Epithelial cell of proximal tubule (primary cell): ENCODE measurements around the gene ALDOB. TPM values are rescaled to one million over a fixed set of nuclear protein-coding genes. Genes with fewer than 3 reads are reported as not detected.

Experiments used
- DNase-seq: peaks from one replicate; pipeline ENCODE4 v3.0.0-alpha.2; 2011; ENCODE audit warnings: low read depth
- H3K4me3 ChIP-seq: 2 replicates; pipeline ENCODE4 v1.5.1; 2011; ENCODE audit warnings: low read depth, mild to moderate bottlenecking, low read length
- CTCF ChIP-seq: conservative IDR thresholded peaks from 2 replicates; pipeline ENCODE4 v1.5.1; 2012; ENCODE audit warnings: low read depth, mild to moderate bottlenecking, low read length
- total RNA-seq: library from RNA; depleted of rRNA; stranded (reverse); fragments of >200 nt; gene quantifications from 2 replicates; pipeline ENCODE4 v1.2.3, GENCODE V29; 2015

Gene ALDOB
- total RNA-seq, 1 donor from 2014 or later, result not detected

DNA sequence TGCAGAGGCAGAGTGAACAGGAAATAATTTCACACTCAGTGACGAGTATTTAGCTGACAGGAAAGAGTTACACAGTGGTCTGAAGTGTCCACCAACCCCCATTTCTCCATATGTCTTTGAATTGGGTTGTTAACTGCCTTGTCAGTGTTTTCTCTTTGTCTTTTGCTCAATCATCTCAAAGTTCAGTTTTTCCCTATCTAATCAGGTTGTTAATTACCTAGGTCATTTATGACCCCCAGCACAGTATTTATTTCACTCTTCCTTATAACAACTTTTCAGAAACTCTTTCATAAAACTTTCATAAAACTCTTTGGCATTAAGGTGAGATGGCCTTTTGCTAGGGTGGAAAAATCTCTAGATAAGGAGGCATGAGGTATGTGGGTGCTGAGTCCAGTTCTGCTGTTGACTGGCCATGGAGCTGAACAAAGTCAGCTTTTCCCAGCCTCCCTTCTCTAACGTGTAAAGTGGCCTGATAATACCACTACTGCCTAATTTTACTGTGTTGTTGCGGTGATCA is 5.2 kb upstream of the ALDOB start:
- no peak for DNase-seq
- TF ChIP-seq CTCF, result no peak
- H3K4me3 ChIP-seq, result no peak overlapping the region

- no peak overlapping the region for H3K4me3 ChIP-seq
- TF ChIP-seq CTCF, result no peak
- DNase-seq, result no peak
These were observed 2.9 kb upstream of the ALDOB start for GRCh38 chr9:101438523-101438922.

- TF ChIP-seq CTCF, result no peak
These were observed 2.2 kb upstream of the ALDOB start for GRCh38 chr9:101437806-101438232.

GRCh38 chr9:101434998-101435397 is 576 bp downstream of the ALDOB start:
- no peak overlapping the region for H3K4me3 ChIP-seq
- TF ChIP-seq CTCF, result no peak
- DNase-seq, result no peak

More at GRCh38 chr9:101437806-101438232, 2.2 kb upstream of the ALDOB start:
- DNase-seq, result no peak
- no peak overlapping the region for H3K4me3 ChIP-seq

DNA sequence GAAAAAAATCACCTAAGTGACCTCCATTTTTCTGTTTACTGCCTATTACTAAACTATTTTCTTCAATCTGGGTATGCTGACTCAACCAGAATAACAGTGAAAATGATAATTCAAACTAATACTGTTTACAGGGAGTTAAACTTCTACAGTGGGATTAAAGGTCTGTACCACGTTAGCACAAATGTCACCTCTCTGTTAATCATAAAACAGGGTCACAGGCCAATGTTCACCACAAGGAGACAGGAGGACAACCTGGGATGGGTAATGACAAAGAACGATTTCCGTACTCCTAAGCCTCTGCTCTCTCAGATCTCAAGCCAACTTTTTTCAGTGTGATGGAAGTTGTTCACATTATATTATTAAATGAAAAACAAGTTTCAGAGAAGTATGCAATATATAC is 2.3 kb downstream of the ALDOB start:
- no peak for DNase-seq
- no peak for TF ChIP-seq CTCF
- H3K4me3 ChIP-seq, result no peak overlapping the region

- no peak for TF ChIP-seq CTCF
- no peak for DNase-seq
- H3K4me3 ChIP-seq, result no peak overlapping the region
These were observed 2.8 kb downstream of the ALDOB start for GRCh38 chr9:101432740-101433139.

DNA sequence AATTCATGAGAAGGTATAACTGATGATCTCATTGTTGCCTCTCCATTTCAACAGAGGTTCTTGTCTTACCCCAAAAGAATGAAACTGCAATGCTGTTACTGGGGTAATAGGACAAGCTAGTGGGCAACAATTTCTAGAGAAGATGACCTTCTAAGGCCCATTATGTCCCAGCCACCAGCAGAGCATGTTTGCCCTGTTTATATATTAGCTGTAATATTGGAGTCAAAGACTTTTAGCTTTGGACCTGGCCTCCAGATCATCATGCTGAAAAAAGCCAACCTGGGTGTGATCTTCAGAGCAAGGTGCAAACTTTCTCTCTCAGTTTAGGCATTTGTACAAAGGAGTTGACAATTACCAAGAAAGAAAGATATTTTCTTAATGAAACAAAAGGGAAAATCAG is 3.4 kb downstream of the ALDOB start:
- H3K4me3 ChIP-seq, result no peak overlapping the region
- no peak for TF ChIP-seq CTCF
- DNase-seq, result no peak
